ENCODE results near the gene KLHDC10.

- TF ChIP-seq CTCF (conservative IDR thresholded peaks at IDR 0.05 in 1 of 2, IDR thresholded peaks at IDR 0.05 in 1 of 2; ENCODE audit: low read depth in 1 of 2, low read length in 2 of 2) (no peak), EZH2 (IDR thresholded peaks at IDR 0.05; ENCODE audit: low read length, missing control alignments) (no peak)
These were observed 22.5 kb upstream of the KLHDC10 start for GRCh38 chr7:130047831-130048230.
